Mucosa of rectum (tissue), 2 donors: ENCODE results near the gene LRP11.

Source experiments
- H3K27ac ChIP-seq, 2 donors: one replicate each; pipeline ENCODE4 v1.7.0; 2013; ENCODE audit warnings: inconsistent platforms in 2 of 2, low read depth in 2 of 2, low read length in 2 of 2
- H3K27me3 ChIP-seq, 2 donors: one replicate each; pipeline ENCODE4 v1.7.0; 2013; ENCODE audit warnings: low read length in 2 of 2; ENCODE audit not compliant: control insufficient read depth in 2 of 2, insufficient read depth in 2 of 2
- H3K36me3 ChIP-seq, 2 donors: one replicate each; pipeline ENCODE4 v1.7.0; 2013; ENCODE audit warnings: low read length in 2 of 2; ENCODE audit not compliant: control insufficient read depth in 2 of 2, insufficient read depth in 2 of 2
- H3K4me1 ChIP-seq, 2 donors: one replicate each; pipeline ENCODE4 v1.7.0; 2013; ENCODE audit warnings: low read length in 2 of 2, mild to moderate bottlenecking in 1 of 2; ENCODE audit not compliant: control insufficient read depth in 2 of 2, insufficient read depth in 2 of 2
- H3K4me3 ChIP-seq, 2 donors: one replicate each; pipeline ENCODE4 v1.7.0; 2013; ENCODE audit warnings: low read length in 2 of 2
- H3K9ac ChIP-seq, 2 donors: one replicate each; pipeline ENCODE4 v1.7.0; 2013; ENCODE audit warnings: low read length in 2 of 2, low read depth in 1 of 2, mild to moderate bottlenecking in 1 of 2
- H3K9me3 ChIP-seq, 2 donors: one replicate each; pipeline ENCODE4 v1.7.0; 2013; ENCODE audit warnings: low read length in 2 of 2; ENCODE audit not compliant: control insufficient read depth in 2 of 2
- donor health status: healthy.
- donor health status: Normal muscosa, but diverticular disease.

Gene LRP11

GRCh38 chr6:149905911-149906371 is 41.8 kb upstream of the LRP11 start:
- H3K9ac ChIP-seq, result no peak overlapping the region
- H3K9me3 ChIP-seq, result no peaks in the 10 kb centered on the region
- H3K4me3 ChIP-seq, result no peak overlapping the region
- no peaks in the 10 kb centered on the region for H3K36me3 ChIP-seq
- no peaks in the 10 kb centered on the region for H3K27me3 ChIP-seq
- H3K4me1 ChIP-seq, result no peaks in the 10 kb centered on the region
- H3K27ac ChIP-seq, result no peak overlapping the region

DNA sequence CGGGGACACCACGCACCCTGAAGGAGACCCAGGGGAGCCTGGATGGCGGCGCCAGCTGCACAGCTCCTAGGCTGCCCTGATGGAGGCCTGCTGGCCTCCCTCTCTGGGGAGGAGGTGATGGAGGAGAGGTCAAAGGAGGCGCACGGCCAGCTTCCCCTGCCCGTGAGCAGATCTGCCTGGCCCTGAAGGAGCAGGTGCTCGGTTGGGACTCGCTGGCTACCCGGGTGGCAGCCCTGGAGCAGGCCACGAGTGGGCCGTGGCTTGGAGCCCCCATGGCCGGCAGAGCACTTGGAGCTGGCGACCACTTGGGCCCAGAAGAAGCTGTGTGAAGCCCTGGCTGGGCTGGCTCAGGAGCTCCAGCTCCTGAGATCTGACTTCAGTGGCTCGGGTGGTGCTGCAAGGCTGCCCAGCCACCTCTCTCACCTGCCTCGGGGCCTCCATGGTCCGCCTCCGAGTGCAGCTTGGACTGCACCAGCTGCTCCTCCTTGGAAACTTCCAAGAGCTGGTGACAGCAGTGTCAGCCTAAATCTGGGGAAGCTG is 41.3 kb upstream of the LRP11 start:
- Histone ChIP-seq H3K9me3 (no peaks in the 10 kb centered on the region), H3K4me1 (no peaks in the 10 kb centered on the region), H3K36me3 (no peaks in the 10 kb centered on the region), H3K4me3 (no peak overlapping the region), H3K27ac (no peak overlapping the region), H3K9ac (no peak overlapping the region), H3K27me3 (no peaks in the 10 kb centered on the region)

GRCh38 chr6:149904661-149905370 is 40.7 kb upstream of the LRP11 start:
- Histone ChIP-seq H3K36me3 (no peaks in the 10 kb centered on the region), H3K9me3 (no peaks in the 10 kb centered on the region)

DNA sequence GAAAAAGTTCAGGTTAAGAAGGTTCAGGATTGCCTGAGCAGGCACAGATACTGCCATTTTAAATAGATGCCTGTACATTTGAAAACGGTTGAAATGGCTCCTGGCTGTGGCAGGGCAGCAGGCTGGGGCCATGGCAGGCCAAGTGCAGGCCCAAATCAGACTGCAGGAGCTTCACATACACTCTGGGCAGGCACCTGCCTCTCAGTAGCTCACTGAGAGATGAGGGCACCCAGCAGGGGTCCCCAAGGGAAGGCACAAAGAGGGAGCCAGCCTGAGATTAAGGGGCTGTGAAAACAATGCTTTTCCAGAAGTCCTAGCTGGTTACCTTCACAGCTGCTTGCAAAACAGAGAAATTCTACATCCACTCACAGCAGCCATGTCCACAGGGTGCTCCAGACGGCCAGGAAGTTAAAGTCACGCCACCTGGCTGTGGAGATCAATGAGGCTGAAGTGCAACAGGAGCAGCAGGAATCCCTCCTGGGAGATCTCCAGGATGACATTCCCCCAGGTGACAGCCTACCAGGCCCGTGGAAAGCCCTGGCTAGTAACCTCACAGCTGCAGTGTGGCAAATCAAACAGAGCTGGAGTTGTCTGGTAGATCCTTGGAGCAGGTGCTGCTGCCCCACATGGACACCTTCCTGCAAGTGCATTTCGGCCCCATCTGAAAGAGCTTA is 39.9 kb upstream of the LRP11 start:
- Histone ChIP-seq H3K4me3 (no peak overlapping the region), H3K27me3 (no peaks in the 10 kb centered on the region), H3K9ac (no peak overlapping the region), H3K4me1 (no peaks in the 10 kb centered on the region), H3K36me3 (no peaks in the 10 kb centered on the region), H3K9me3 (no peaks in the 10 kb centered on the region), H3K27ac (no peak overlapping the region)

More at GRCh38 chr6:149904661-149905370, 40.7 kb upstream of the LRP11 start:
- H3K27me3 ChIP-seq, result no peaks in the 10 kb centered on the region
- H3K27ac ChIP-seq, result no peak overlapping the region
- no peak overlapping the region for H3K4me3 ChIP-seq
- H3K9ac ChIP-seq, result no peak overlapping the region
- H3K4me1 ChIP-seq, result no peaks in the 10 kb centered on the region

DNA sequence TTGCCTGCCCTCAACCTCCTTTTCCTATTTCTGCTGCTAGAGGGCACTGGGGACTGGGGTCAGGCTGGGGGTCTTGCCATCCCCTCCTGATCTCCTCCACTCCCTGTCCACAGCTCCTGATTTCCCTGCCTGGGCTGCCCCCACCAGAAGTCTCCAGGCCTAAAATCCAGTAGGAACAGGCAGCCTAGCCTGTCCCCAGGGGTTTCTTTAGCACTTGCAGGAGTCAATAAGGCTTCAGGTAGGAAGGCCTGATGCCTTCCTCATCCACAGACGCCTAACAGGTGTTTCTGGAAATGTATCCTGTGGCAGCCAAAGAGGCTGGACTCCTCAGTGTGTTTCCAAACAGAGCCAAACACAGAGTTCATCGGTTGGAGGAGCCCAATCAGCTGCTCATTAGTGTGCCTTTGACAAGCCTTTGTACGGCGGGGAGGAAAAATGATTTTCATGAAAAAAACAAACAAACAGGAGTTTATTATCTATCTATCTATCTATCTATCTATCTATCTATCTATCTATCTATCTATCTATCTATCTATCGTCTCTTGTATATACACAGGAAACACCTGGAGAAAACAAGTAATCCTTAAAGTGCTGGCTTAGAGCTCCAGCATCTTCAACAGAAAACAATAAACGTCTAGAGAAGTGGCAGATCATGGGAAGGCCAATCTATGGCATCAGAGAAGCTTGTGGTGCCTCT is 37.4 kb upstream of the LRP11 start:
- H3K27me3 ChIP-seq, result no peaks in the 10 kb centered on the region
- H3K9ac ChIP-seq, result no peak overlapping the region
- H3K4me3 ChIP-seq, result no peak overlapping the region
- H3K4me1 ChIP-seq, result peaks cover 6 to 13% of the 10 kb centered on the region in 2 donors
- no peak overlapping the region for H3K27ac ChIP-seq
- H3K9me3 ChIP-seq, result no peaks in the 10 kb centered on the region
- no peaks in the 10 kb centered on the region for H3K36me3 ChIP-seq

GRCh38 chr6:149900620-149901443 is 36.7 kb upstream of the LRP11 start:
- H3K27ac ChIP-seq, result no peak overlapping the region
- peaks cover 9 to 20% of the 10 kb centered on the region in 2 donors for H3K4me1 ChIP-seq
- H3K36me3 ChIP-seq, result no peaks in the 10 kb centered on the region
- no peaks in the 10 kb centered on the region for H3K9me3 ChIP-seq
- H3K27me3 ChIP-seq, result no peaks in the 10 kb centered on the region
- H3K9ac ChIP-seq, result no peak overlapping the region
- no peak overlapping the region for H3K4me3 ChIP-seq

DNA sequence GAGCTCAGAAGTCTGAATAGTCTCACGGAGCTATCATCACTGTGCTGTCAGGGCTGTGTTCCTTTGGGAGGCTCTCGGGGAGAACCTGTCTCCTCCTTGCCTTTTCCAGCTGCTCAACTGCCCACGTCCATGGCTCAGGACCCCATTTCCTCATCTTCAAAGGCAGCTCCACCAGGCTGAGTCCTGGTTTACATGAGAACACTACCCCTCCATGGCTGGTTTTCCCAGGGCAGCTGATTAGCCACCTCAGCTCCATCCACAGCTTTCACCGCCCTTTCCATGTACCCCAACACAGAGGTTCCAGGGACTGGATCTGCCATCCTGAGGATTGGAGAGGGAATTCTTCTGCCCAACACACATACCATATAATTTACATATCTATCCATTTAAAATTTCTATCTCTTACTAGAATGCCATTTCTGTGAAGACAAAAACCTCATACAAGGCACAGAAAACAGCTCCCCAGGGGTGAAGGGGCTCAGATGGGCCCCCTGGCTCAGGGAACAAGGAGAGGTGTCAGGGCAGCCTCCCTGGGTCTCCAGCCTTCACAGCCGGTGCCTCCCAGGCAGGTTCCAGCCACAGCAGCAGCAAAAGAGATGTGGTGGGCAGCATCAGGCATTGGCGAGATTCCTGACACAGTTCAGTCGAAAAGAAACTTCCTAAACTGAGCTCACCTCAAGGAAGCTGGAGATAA is 35.9 kb upstream of the LRP11 start:
- Histone ChIP-seq H3K27ac (no peak overlapping the region), H3K9ac (no peak overlapping the region), H3K27me3 (no peaks in the 10 kb centered on the region), H3K36me3 (no peaks in the 10 kb centered on the region), H3K4me3 (no peak overlapping the region), H3K9me3 (no peaks in the 10 kb centered on the region), H3K4me1 (peaks cover 17 to 28% of the 10 kb centered on the region in 2 donors)

- Histone ChIP-seq H3K4me3 (no peak overlapping the region), H3K27me3 (no peaks in the 10 kb centered on the region), H3K9me3 (no peaks in the 10 kb centered on the region), H3K4me1 (peaks cover 21 to 33% of the 10 kb centered on the region in 2 donors), H3K36me3 (no peaks in the 10 kb centered on the region), H3K9ac (no peak overlapping the region), H3K27ac (no peak overlapping the region)
Measured at GRCh38 chr6:149899486-149899885, 35.3 kb upstream of the LRP11 start.

DNA sequence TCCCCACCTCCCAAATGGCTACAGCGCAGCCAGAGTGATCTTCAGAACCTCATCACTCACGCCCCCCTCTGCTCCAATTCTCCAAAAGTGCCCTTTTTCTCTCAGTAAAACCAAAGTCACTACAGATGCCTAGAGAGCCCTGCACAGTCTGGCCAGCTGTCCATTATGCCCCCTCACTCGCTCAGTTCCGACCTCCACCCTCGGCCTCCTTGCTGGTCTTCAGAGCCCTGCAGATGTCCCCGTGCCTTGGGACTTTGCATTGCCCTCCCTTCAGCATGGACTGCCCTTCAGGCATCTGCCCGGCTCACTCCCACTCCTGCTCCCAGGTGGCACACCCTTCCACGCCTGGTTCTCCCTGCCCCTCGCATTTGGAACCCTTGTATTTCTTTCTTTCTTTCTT is 34.8 kb upstream of the LRP11 start:
- no peak overlapping the region for H3K27ac ChIP-seq
- H3K9me3 ChIP-seq, result no peaks in the 10 kb centered on the region
- H3K9ac ChIP-seq, result no peak overlapping the region
- peaks cover 21 to 33% of the 10 kb centered on the region in 2 donors for H3K4me1 ChIP-seq
- H3K4me3 ChIP-seq, result no peak overlapping the region
- no peaks in the 10 kb centered on the region for H3K27me3 ChIP-seq
- no peaks in the 10 kb centered on the region for H3K36me3 ChIP-seq
